SK-N-SH (cell line): ENCODE data around the gene TGOLN2. TPM values are rescaled to one million over a fixed set of nuclear protein-coding genes. Genes with fewer than 3 reads are reported as not detected.

Experiments
- CTCF ChIA-PET: fragments of 300-600, 350-600 bp; formaldehyde crosslinking; extraction: SDS; loops from one replicate; lab custom pipeline; 2021; lab: Yijun Ruan, JAX
- POLR2A ChIA-PET: fragments of 350-600 bp; sonication (Branson Sonifier 250); formaldehyde crosslinking; extraction: SDS; loops from one replicate; lab custom pipeline; 2020; ENCODE audit warnings: antibody characterized with exemption, inconsistent platforms; lab: Yijun Ruan, JAX
- DNase-seq: peaks from one replicate; pipeline ENCODE4 v3.0.0; 2012
- H2AFZ ChIP-seq: fragments of 200-600 bp; sonication (generic); 2 replicates; pipeline ENCODE4 v1.8.1; 2016; ENCODE audit warnings: antibody characterized with exemption, mild to moderate bottlenecking, low read depth
- H3F3A ChIP-seq: fragments of 200-600 bp; sonication (generic); replicated peaks from 2 replicates; pipeline ENCODE3; 2016; ENCODE audit warnings: antibody characterized with exemption, mild to moderate bottlenecking; ENCODE audit not compliant: insufficient read depth
- H3K27ac ChIP-seq, 2 experiments: fragments of 200-500 bp in 1 of 2; fragments of 200-600 bp in 1 of 2; sonication (Bioruptor generic) in 1 of 2; sonication (generic), shearing (Covaris generic) in 1 of 2; 2 replicates each; pipeline versions ENCODE4 v1.5.1 to v1.6.1; 2014 to 2016; ENCODE audit warnings: low read depth in 2 of 2, inconsistent platforms in 1 of 2, low read length in 1 of 2, mild to moderate bottlenecking in 1 of 2, mixed read lengths in 1 of 2
- H3K27me3 ChIP-seq: fragments of 200-600 bp; sonication (generic), shearing (Covaris generic); 2 replicates; pipeline ENCODE4 v1.6.1; 2016; ENCODE audit warnings: mixed run types; ENCODE audit not compliant: insufficient read depth
- H3K36me3 ChIP-seq, 2 experiments: fragments of 200-500 bp in 1 of 2; fragments of 200-600 bp in 1 of 2; sonication (Bioruptor generic) in 1 of 2; sonication (generic) in 1 of 2; replicated peaks in 1 of 2; 2 replicates each; pipeline versions ENCODE3 to v1.5.1; 2014 to 2016; ENCODE audit warnings: low read length in 1 of 2, mild to moderate bottlenecking in 1 of 2; ENCODE audit not compliant: insufficient read depth in 2 of 2, control insufficient read depth in 1 of 2
- H3K4me1 ChIP-seq, 2 experiments: fragments of 200-500 bp in 1 of 2; fragments of 200-600 bp in 1 of 2; sonication (Bioruptor generic) in 1 of 2; sonication (generic), shearing (Covaris generic) in 1 of 2; 2 replicates each; pipeline versions ENCODE4 v1.5.1 to v1.6.1; 2014 to 2016; ENCODE audit warnings: low read depth in 1 of 2, low read length in 1 of 2, mixed run types in 1 of 2; ENCODE audit not compliant: insufficient read depth in 2 of 2, control insufficient read depth in 1 of 2
- H3K4me2 ChIP-seq: fragments of 200-600 bp; sonication (generic), shearing (Covaris generic); 2 replicates; pipeline ENCODE4 v1.6.1; 2017; ENCODE audit warnings: mixed run types
- H3K4me3 ChIP-seq, 2 experiments: fragments of 200-500 bp in 1 of 2; fragments of 200-600 bp in 1 of 2; sonication (Bioruptor generic) in 1 of 2; sonication (generic), shearing (Covaris generic) in 1 of 2; 2 replicates each; pipeline versions ENCODE4 v1.5.1 to v1.8.1; 2014 to 2016; ENCODE audit warnings: low read depth in 2 of 2, inconsistent platforms in 1 of 2, low read length in 1 of 2, mild to moderate bottlenecking in 1 of 2, mixed read lengths in 1 of 2, moderate library complexity in 1 of 2
- H3K79me2 ChIP-seq: fragments of 200-600 bp; sonication (generic); 2 replicates; pipeline ENCODE4 v1.8.1; 2017; ENCODE audit warnings: mild to moderate bottlenecking; ENCODE audit not compliant: insufficient read depth
- H3K9ac ChIP-seq: fragments of 200-600 bp; sonication (generic); 2 replicates; pipeline ENCODE4 v1.6.1; 2017; ENCODE audit warnings: mixed run types
- H3K9me2 ChIP-seq: fragments of 200-600 bp; sonication (generic); 2 replicates; pipeline ENCODE4 v1.6.1; 2017; ENCODE audit warnings: mixed run types
- H3K9me3 ChIP-seq: fragments of 200-600 bp; sonication (generic); 2 replicates; pipeline ENCODE4 v1.6.1; 2017; ENCODE audit warnings: mixed run types, mild to moderate bottlenecking, moderate library complexity
- H4K20me1 ChIP-seq: fragments of 200-600 bp; sonication (generic); 2 replicates; pipeline ENCODE4 v1.6.1; 2017; ENCODE audit warnings: mild to moderate bottlenecking, mixed run types; ENCODE audit not compliant: insufficient read depth
- CHD2 ChIP-seq: fragments of 150-350 bp; IDR thresholded peaks from 2 replicates; pipeline ENCODE4 v1.6.1; 2018; ENCODE audit warnings: low read length; ENCODE audit not compliant: partially characterized antibody
- EP300 ChIP-seq, 2 experiments: IDR thresholded peaks; 2 replicates each; pipeline versions ENCODE4 v1.4.0 to v1.6.1; 2012; ENCODE audit warnings: borderline replicate concordance in 1 of 2, low read depth in 1 of 2, low read length in 1 of 2
- FOXJ3 ChIP-seq: sonication (generic); formaldehyde crosslinking; IDR thresholded peaks from 2 replicates; pipeline ENCODE4 v1.5.1; 2020; ENCODE audit warnings: mild to moderate bottlenecking, missing genetic modification reagents
- FOXM1 ChIP-seq: IDR thresholded peaks from 2 replicates; pipeline ENCODE4 v1.4.0; 2012; ENCODE audit warnings: low read depth, mild to moderate bottlenecking
- GABPA ChIP-seq: IDR thresholded peaks from 2 replicates; pipeline ENCODE4 v1.4.0; 2012; ENCODE audit warnings: low read depth, mild to moderate bottlenecking
- JUND ChIP-seq: IDR thresholded peaks from 2 replicates; pipeline ENCODE4 v1.4.0; 2012
- MAX ChIP-seq: IDR thresholded peaks from 2 replicates; pipeline ENCODE4 v1.4.0; 2012; ENCODE audit warnings: low read depth
- MEF2A ChIP-seq: IDR thresholded peaks from 2 replicates; pipeline ENCODE4 v1.4.0; 2012; ENCODE audit warnings: low read depth, borderline replicate concordance
- PBX3 ChIP-seq: IDR thresholded peaks from 2 replicates; pipeline ENCODE4; 2012
- RFX5 ChIP-seq: IDR thresholded peaks from 2 replicates; pipeline ENCODE4 v1.6.1; 2012; ENCODE audit warnings: mild to moderate bottlenecking, improper control_type of control experiment, low read length
- RXRA ChIP-seq: IDR thresholded peaks from 2 replicates; pipeline ENCODE4 v1.4.0; 2012; ENCODE audit warnings: low read depth, mild to moderate bottlenecking, borderline replicate concordance
- SIN3A ChIP-seq: IDR thresholded peaks from 2 replicates; pipeline ENCODE4 v1.6.1; 2012; ENCODE audit warnings: low read depth, mild to moderate bottlenecking, low read length, moderate library complexity, borderline replicate concordance
- SMC3 ChIP-seq: IDR thresholded peaks from 2 replicates; pipeline ENCODE4 v1.6.1; 2012; ENCODE audit warnings: low read depth, low read length, improper control_type of control experiment
- TEAD4 ChIP-seq: IDR thresholded peaks from 2 replicates; pipeline ENCODE4 v1.4.0; 2012; ENCODE audit warnings: mild to moderate bottlenecking, borderline replicate concordance; ENCODE audit not compliant: insufficient read depth
- USF2 ChIP-seq: fragments of 150-350 bp; IDR thresholded peaks from 2 replicates; pipeline ENCODE4 v1.6.1; 2017; ENCODE audit warnings: antibody characterized with exemption, low read length, low read depth, borderline replicate concordance
- YY1 ChIP-seq: IDR thresholded peaks from 2 replicates; pipeline ENCODE4 v1.4.0; 2012; ENCODE audit warnings: low read depth, mild to moderate bottlenecking
- ZBTB33 ChIP-seq: IDR thresholded peaks from 2 replicates; pipeline ENCODE4 v1.4.0; 2012; ENCODE audit warnings: low read depth, borderline replicate concordance
- WGBS: methylation state at CpG from one replicate; pipeline ENCODE4 v1.1.6; 2017; ENCODE audit warnings: low lambda C conversion rate; 5-methylcytosine and 5-hydroxymethylcytosine counted together
- polyA plus RNA-seq, 3 experiments: library from polyadenylated mRNA; depleted of rRNA; stranded (reverse); fragments of >200 nt; gene quantifications; 2 replicates each; pipeline ENCODE4 v1.2.3, GENCODE V29; 2012
- TF ChIP-seq, protein P1 (sequence below): IDR thresholded peaks from 2 replicates; pipeline ENCODE4 v1.6.1; 2012; ENCODE audit warnings: mild to moderate bottlenecking, low read depth, low read length, moderate library complexity

TGOLN2 gene
- polyA plus RNA-seq, 1 of the 3 experiments (the other 2 are of a cell fraction): 138 TPM

- H3K79me2 ChIP-seq: no peaks in the 10 kb centered on the region
- DNase-seq: no peak
- H3K27me3 ChIP-seq: no peaks in the 10 kb centered on the region
- 90% methylated on average over 7 of the region's 7 CpGs for WGBS
- peak overlapping the region in 1 of 2 experiments; percentile 67; a peak in 2 of 4 replicates for H3K27ac ChIP-seq
- H3K36me3 ChIP-seq: peaks cover 5 to 16% of the 10 kb centered on the region in 2 experiments
- CTCF ChIA-PET: interaction anchor here (1.1 kb wide), 1 partner anchor 12 kb away, joined by 5 read pairs; no protein-coding TSS in a partner anchor
- H3K9me3 ChIP-seq: no peaks in the 10 kb centered on the region
- H2AFZ ChIP-seq: no peak overlapping the region
- TF ChIP-seq USF2 (no peak), SIN3A (no peak), MEF2A (no peak), YY1 (no peak), FOXJ3 (CRISPR knock-in tag) (no peak), SMC3 (no peak), GABPA (no peak), RXRA (no peak), CHD2 (no peak), ZBTB33 (no peak), FOXM1 (no peak)
- H3F3A ChIP-seq: peaks cover 21% of the 10 kb centered on the region
- no peak overlapping the region for H3K9ac ChIP-seq
- no peaks in the 10 kb centered on the region for H4K20me1 ChIP-seq
- no peaks in the 10 kb centered on the region for H3K9me2 ChIP-seq
- no peak overlapping the region for H3K4me2 ChIP-seq
- peaks cover 10 to 17% of the 10 kb centered on the region in 2 experiments; a peak in 2 of 4 replicates for H3K4me1 ChIP-seq
- POLR2A ChIA-PET: no interaction called here
- no peak overlapping the region for H3K4me3 ChIP-seq
Observed at GRCh38 chr2:85312404-85312803, 15.4 kb downstream of the TGOLN2 start.

GRCh38 chr2:85310330-85310729 lies 17.5 kb downstream of the TGOLN2 start:
- H3K9me2 ChIP-seq: no peaks in the 10 kb centered on the region
- H3K27me3 ChIP-seq: no peaks in the 10 kb centered on the region
- H3K4me2 ChIP-seq: no peak overlapping the region
- H3K4me3 ChIP-seq: no peak overlapping the region
- 93% methylated on average over 3 of the region's 3 CpGs for WGBS
- H3K79me2 ChIP-seq: no peaks in the 10 kb centered on the region
- H3K9ac ChIP-seq: no peak overlapping the region
- H3K4me1 ChIP-seq: peaks cover 10 to 17% of the 10 kb centered on the region in 2 experiments; a peak in 2 of 4 replicates
- peaks cover 21% of the 10 kb centered on the region for H3F3A ChIP-seq
- H2AFZ ChIP-seq: no peak overlapping the region
- no peak for DNase-seq
- TF ChIP-seq CHD2 (no peak), MAX (no peak), RFX5 (no peak), SIN3A (no peak), EP300 (IDR thresholded peaks at IDR 0.05; ENCODE audit: borderline replicate concordance in 1 of 2, low read depth in 1 of 2, low read length in 1 of 2) (no peak), GABPA (no peak), TEAD4 (no peak), PBX3 (no peak), JUND (no peak), FOXM1 (no peak), MEF2A (no peak), SMC3 (no peak)
- TF ChIP-seq, protein P1, sequence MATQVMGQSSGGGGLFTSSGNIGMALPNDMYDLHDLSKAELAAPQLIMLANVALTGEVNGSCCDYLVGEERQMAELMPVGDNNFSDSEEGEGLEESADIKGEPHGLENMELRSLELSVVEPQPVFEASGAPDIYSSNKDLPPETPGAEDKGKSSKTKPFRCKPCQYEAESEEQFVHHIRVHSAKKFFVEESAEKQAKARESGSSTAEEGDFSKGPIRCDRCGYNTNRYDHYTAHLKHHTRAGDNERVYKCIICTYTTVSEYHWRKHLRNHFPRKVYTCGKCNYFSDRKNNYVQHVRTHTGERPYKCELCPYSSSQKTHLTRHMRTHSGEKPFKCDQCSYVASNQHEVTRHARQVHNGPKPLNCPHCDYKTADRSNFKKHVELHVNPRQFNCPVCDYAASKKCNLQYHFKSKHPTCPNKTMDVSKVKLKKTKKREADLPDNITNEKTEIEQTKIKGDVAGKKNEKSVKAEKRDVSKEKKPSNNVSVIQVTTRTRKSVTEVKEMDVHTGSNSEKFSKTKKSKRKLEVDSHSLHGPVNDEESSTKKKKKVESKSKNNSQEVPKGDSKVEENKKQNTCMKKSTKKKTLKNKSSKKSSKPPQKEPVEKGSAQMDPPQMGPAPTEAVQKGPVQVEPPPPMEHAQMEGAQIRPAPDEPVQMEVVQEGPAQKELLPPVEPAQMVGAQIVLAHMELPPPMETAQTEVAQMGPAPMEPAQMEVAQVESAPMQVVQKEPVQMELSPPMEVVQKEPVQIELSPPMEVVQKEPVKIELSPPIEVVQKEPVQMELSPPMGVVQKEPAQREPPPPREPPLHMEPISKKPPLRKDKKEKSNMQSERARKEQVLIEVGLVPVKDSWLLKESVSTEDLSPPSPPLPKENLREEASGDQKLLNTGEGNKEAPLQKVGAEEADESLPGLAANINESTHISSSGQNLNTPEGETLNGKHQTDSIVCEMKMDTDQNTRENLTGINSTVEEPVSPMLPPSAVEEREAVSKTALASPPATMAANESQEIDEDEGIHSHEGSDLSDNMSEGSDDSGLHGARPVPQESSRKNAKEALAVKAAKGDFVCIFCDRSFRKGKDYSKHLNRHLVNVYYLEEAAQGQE: no peak
- H3K36me3 ChIP-seq: peaks cover 5 to 10% of the 10 kb centered on the region in 2 experiments
- H3K9me3 ChIP-seq: no peaks in the 10 kb centered on the region
- CTCF ChIA-PET: interaction anchor here (0.7 to 2.9 kb wide), 4 partner anchors 10 to 384 kb away, joined by 3 to 28 read pairs (median 7); no protein-coding TSS in a partner anchor
- no peaks in the 10 kb centered on the region for H4K20me1 ChIP-seq
- POLR2A ChIA-PET: interaction anchor here (1.3 to 2.7 kb wide), 2 partner anchors 13 to 17 kb away, joined by 3 to 12 read pairs; partner anchors contain the start of gene TGOLN2
- H3K27ac ChIP-seq: peak overlapping the region; percentile 51 to 69; a peak in 2 of 4 replicates
